Activated CD8-positive, alpha-beta memory T cell treated with anti-CD3 and anti-CD28 coated beads for 4 hours (primary cell): ENCODE data around the gene CAMKMT.

Source experiments
- DNase-seq, 2 donors: peaks; one replicate each; pipeline ENCODE4 v3.0.0-alpha.2; 2020; ENCODE audit warnings: low read depth in 2 of 2

CAMKMT gene

GRCh38 chr2:44649381-44649780, 287.6 kb downstream of the CAMKMT start:
- no peak for DNase-seq

DNA sequence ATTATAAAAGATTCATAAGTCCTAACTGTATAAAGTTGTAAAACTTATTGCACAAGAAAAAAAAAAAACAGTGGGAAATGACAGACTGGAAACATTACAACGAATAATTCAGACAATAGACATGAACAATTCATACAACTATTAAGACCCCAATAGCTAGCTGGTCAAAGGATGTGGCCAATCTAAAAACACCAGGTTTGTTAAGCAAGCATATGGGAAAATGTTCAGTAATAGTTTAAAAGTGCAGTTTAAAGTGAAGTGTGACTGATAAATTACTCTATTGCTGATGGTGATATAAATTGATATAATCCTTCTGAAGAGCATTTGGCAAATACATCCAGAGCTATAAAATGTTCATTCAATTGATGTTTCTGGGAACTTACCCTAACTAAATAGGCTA, 289.0 kb downstream of the CAMKMT start:
- DNase-seq: no peak

GRCh38 chr2:44651974-44652373, 290.2 kb downstream of the CAMKMT start:
- DNase-seq: no peak

GRCh38 chr2:44652701-44653100, 291.0 kb downstream of the CAMKMT start:
- DNase-seq: no peak

- DNase-seq: no peak
These were observed 293.7 kb downstream of the CAMKMT start for GRCh38 chr2:44655401-44655864.

- DNase-seq: no peak
These were observed 294.7 kb downstream of the CAMKMT start for GRCh38 chr2:44656460-44656859.

- no peak for DNase-seq
These were observed 301.8 kb downstream of the CAMKMT start for GRCh38 chr2:44663471-44664073.

GRCh38 chr2:44668336-44668735, 306.6 kb downstream of the CAMKMT start:
- no peak for DNase-seq

DNA sequence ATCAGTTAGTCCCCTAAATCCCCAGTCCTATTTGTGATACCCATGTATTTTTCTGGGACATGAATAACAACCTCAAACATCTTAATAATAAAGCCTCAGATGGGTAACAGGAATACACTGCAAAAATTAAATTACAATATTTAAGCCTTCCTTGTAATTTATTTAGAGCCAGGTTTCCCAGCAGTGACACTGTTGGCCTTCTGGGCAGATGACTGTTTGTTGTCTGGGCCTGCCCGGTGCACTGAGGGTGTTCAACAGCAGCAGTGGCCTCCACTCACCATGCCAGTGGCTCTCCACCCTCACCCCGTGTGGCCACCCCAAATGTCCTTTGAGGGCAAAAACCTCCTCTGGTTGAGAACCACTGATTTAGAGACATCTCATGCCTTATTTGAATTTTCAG, 309.5 kb downstream of the CAMKMT start:
- DNase-seq: no peak

- DNase-seq: no peak
These were observed 310.2 kb downstream of the CAMKMT start for GRCh38 chr2:44671916-44672315.

GRCh38 chr2:44672431-44672830, 310.7 kb downstream of the CAMKMT start:
- no peak for DNase-seq

GRCh38 chr2:44674473-44675284, 312.9 kb downstream of the CAMKMT start:
- DNase-seq: no peak

GRCh38 chr2:44676379-44676778, 314.6 kb downstream of the CAMKMT start:
- DNase-seq: no peak

- no peak for DNase-seq
These were observed 317.8 kb downstream of the CAMKMT start for GRCh38 chr2:44679584-44679983.

GRCh38 chr2:44679990-44680389, 318.2 kb downstream of the CAMKMT start:
- no peak for DNase-seq

DNA sequence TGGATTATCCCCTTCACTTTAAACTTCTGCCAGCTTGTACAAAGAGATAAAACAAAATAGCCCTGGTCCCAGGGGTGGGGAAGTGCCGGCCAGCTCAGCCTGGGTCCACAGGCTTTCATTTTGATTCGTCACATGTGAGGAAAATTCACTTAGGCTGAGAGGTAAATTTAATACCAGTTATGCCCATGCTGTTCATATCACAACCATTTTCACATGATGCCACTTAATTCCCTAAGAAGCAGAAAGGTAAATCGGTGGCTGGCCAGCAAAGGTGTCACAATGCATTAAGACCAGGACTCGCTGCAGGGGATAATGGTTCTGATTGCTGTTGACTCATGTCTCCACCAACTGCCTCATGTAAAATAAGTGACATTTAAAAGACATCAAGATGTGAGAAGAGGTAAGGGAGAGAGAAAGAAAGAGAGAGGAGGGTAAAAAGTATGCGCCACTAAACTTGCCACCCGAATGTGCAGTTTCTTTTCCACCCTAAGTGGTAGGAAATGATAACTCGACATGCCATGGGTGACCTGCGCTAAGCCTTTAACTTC, 318.8 kb downstream of the CAMKMT start:
- no peak for DNase-seq

GRCh38 chr2:44680983-44681531, 319.3 kb downstream of the CAMKMT start:
- DNase-seq: no peak

- no peak for DNase-seq
These were observed 320.7 kb downstream of the CAMKMT start for GRCh38 chr2:44682459-44682858.

DNA sequence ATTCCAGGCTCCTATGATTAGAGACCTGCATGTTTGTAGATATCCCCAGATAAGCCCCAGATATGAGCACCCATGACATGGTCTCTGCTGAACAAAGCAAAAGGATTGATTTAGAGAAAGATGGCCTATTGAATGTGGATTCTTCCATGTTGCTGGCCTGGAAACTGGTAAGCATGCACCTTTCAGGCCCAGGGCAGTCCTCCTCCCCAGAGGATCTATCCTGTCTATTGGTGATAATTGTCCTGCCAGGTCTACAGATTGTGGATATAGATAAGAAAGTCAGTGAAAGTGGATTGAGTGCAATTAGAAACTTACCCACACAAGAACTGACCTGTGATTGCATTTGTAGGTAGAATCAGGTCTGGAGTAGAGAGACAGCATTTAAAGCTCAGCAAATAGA, 322.8 kb downstream of the CAMKMT start:
- DNase-seq: no peak

GRCh38 chr2:44686561-44686960, 324.8 kb downstream of the CAMKMT start:
- DNase-seq: no peak

GRCh38 chr2:44687686-44688455, 326.1 kb downstream of the CAMKMT start:
- DNase-seq: no peak
